ENCODE results near the gene GPC5.
"Not testable (repeated sequence)": the region's sequence is repeated elsewhere in the genome, so short reads cannot be mapped to it uniquely, and the experiment has no call there.

GPC5 gene

DNA sequence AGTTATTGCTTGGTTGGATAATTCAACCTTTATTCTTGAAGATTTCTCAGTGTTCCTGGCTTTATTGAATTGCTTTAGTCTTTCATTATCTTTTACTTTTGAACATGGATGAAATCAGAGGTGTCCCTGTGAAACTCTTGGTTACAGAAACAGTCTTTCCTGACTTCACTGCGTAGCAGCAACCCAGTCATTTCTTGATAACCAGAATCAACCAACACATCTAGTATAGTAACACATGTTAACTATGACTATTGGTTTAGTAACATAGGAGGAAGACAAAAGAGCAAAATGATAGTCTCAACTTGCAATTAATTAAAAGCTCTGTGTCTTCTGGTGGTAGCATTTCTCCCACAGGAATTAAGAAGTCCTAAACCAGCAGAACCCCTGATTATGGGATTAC lies 393.6 kb downstream of the GPC5 start:
- intact Hi-C loops (cut with DNase I; ENCODE audit: low total_unique reads), result no loop called here
- no peak overlapping the region for H3K27ac ChIP-seq
- H3K36me3 ChIP-seq, result no peaks in the 10 kb centered on the region
- H3K27me3 ChIP-seq, result no peaks in the 10 kb centered on the region
- no peak overlapping the region for H3K4me3 ChIP-seq
- H3K4me1 ChIP-seq, result no peaks in the 10 kb centered on the region
- no peaks in the 10 kb centered on the region for H3K9me3 ChIP-seq
- DNase-seq, result no peak
- TF ChIP-seq, protein P1, sequence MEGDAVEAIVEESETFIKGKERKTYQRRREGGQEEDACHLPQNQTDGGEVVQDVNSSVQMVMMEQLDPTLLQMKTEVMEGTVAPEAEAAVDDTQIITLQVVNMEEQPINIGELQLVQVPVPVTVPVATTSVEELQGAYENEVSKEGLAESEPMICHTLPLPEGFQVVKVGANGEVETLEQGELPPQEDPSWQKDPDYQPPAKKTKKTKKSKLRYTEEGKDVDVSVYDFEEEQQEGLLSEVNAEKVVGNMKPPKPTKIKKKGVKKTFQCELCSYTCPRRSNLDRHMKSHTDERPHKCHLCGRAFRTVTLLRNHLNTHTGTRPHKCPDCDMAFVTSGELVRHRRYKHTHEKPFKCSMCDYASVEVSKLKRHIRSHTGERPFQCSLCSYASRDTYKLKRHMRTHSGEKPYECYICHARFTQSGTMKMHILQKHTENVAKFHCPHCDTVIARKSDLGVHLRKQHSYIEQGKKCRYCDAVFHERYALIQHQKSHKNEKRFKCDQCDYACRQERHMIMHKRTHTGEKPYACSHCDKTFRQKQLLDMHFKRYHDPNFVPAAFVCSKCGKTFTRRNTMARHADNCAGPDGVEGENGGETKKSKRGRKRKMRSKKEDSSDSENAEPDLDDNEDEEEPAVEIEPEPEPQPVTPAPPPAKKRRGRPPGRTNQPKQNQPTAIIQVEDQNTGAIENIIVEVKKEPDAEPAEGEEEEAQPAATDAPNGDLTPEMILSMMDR (IDR thresholded peaks at IDR 0.05), result no peak

DNA sequence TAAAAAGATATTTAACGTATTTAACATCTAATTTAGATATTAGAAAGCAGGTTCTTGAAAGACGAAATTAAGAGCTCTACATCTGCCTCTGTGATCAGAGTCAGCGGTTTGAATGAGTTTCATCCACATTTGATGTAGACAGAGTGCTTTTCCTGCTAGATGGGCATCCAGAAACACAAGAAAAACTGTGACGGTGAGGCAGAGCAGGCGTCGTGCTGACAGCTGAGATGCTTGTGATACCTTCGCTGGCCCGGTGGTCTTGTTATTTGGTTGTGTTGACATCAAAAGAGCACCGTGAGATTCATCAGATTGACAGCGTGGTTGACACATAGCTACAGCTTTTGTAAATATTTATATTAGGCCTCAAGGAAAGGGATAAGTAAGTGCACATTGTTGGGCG lies 399.1 kb downstream of the GPC5 start:
- no peaks in the 10 kb centered on the region for H3K27me3 ChIP-seq
- no peaks in the 10 kb centered on the region for H3K4me1 ChIP-seq
- no peak overlapping the region for H3K27ac ChIP-seq
- H3K4me3 ChIP-seq, result no peak overlapping the region
- no peak for DNase-seq
- no peaks in the 10 kb centered on the region for H3K9me3 ChIP-seq
- H3K36me3 ChIP-seq, result no peaks in the 10 kb centered on the region
- intact Hi-C loops (cut with DNase I; ENCODE audit: low total_unique reads), result no loop called here
- TF ChIP-seq, protein P1 (IDR thresholded peaks at IDR 0.05), result no peak

DNA sequence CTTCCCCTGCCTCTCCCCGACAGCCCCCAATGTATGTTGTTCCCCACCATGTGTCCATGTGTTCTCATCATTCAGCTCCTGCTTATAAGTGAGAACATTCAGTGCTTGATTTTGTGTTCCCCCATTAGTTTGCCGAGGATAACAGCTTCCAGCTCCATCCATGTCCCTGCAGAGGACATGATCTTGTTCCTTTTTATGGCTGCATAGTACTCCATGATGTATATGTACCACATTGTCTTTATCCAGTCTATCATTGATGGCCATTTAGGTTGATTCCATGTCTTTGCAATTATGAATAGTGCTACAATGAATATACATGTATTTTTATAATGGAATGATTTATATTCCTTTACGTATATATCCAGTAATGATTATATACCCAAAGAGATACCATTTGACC lies 399.9 kb downstream of the GPC5 start:
- H3K9me3 ChIP-seq, DNase-seq, H3K27me3 ChIP-seq: not testable (repeated sequence)

DNA sequence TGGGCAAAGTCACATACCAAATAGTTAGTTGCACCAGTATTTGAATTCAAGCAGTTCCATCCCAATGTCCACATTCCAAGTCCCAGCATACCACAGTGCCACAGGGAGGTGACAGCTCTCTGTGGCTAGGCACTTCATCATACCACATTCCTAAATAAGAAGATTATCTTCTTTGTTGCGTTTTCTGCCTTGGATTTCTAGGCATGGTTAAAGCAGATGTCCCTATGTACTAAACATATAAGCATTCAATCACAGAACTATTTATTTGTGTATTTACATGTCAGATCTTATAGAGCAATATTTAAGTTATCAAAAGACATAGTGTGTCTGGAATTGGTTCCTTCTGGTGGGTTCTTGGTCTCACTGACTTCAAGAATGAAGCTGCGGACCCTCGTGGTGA lies 403.4 kb downstream of the GPC5 start:
- DNase-seq; intact Hi-C loops (cut with DNase I; ENCODE audit: low total_unique reads): not testable (repeated sequence)

More for the DNA sequence above, 399.9 kb downstream of the GPC5 start:
- H3K4me3 ChIP-seq; H3K4me1 ChIP-seq; H3K27ac ChIP-seq; H3K36me3 ChIP-seq; intact Hi-C loops (cut with DNase I; ENCODE audit: low total_unique reads): not testable (repeated sequence)

DNA sequence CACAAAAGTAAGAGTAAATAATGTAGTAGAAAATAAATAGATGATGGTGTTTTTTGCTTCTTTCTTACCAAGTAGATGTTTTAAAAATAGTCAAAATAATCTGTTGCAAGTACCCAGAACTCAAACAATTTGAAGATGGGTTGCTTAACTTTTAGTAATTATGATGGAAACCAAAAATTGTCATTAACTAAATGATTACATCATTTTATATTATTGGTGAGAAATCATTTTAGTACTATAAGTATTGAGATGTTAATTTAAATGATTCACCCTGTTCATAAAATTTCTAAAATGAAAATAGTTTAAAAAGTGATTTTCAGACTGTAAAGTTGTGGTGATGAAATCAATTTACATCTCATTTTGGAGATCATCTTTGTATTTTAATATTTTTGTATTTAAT lies 404.5 kb downstream of the GPC5 start:
- Histone ChIP-seq H3K27me3 (no peaks in the 10 kb centered on the region), H3K9me3 (no peaks in the 10 kb centered on the region), H3K27ac (no peak overlapping the region), H3K4me1 (no peaks in the 10 kb centered on the region), H3K4me3 (no peak overlapping the region), H3K36me3 (no peaks in the 10 kb centered on the region)
- intact Hi-C loops (cut with DNase I; ENCODE audit: low total_unique reads), result no loop called here
- TF ChIP-seq, protein P1 (IDR thresholded peaks at IDR 0.05), result no peak
- no peak for DNase-seq

More for the DNA sequence above, 403.4 kb downstream of the GPC5 start:
- not testable (repeated sequence) for H3K27ac ChIP-seq, H3K4me3 ChIP-seq, H3K27me3 ChIP-seq, H3K4me1 ChIP-seq, H3K9me3 ChIP-seq, H3K36me3 ChIP-seq

DNA sequence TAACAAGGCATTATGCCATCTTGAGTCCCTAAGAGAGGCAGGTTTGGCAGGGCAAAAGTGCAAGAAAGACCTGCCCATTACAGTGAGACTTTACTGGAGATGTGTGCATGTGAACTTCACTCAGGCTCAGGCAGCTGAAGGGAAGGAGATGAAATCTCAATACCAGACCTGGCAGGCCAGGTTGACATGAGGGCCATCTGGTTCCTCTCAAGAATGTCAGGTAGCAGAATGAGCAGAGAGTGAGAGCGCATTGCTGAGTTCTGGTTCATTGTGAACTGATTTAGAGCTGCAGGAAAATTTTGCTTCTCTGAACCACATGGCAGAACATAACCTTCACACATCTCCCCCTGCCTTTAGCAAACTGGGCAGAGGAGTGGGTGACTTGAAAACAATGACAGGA lies 406.3 kb downstream of the GPC5 start:
- TF ChIP-seq, protein P1 (IDR thresholded peaks at IDR 0.05), result no peak
- no peaks in the 10 kb centered on the region for H3K36me3 ChIP-seq
- intact Hi-C loops (cut with DNase I; ENCODE audit: low total_unique reads), result no loop called here
- H3K4me3 ChIP-seq, result no peak overlapping the region
- H3K27me3 ChIP-seq, result no peaks in the 10 kb centered on the region
- no peaks in the 10 kb centered on the region for H3K9me3 ChIP-seq
- no peak overlapping the region for H3K27ac ChIP-seq
- no peak for DNase-seq
- no peaks in the 10 kb centered on the region for H3K4me1 ChIP-seq

GRCh38 chr13:91805605-91806004 lies 407.2 kb downstream of the GPC5 start:
- no peak overlapping the region for H3K27ac ChIP-seq
- no peaks in the 10 kb centered on the region for H3K36me3 ChIP-seq
- no peaks in the 10 kb centered on the region for H3K9me3 ChIP-seq
- no peaks in the 10 kb centered on the region for H3K4me1 ChIP-seq
- TF ChIP-seq, protein P1 (IDR thresholded peaks at IDR 0.05), result no peak
- no peak for DNase-seq
- intact Hi-C loops (cut with DNase I; ENCODE audit: low total_unique reads), result no loop called here
- no peaks in the 10 kb centered on the region for H3K27me3 ChIP-seq
- H3K4me3 ChIP-seq, result no peak overlapping the region

All from tibial artery (tissue), 4 donors.